SK-N-SH (cell line): ENCODE measurements around the gene OXT. TPM values are rescaled to one million over a fixed set of nuclear protein-coding genes. Genes with fewer than 3 reads are reported as not detected.

ENCODE experiments used
- CTCF ChIA-PET: fragments of 300-600, 350-600 bp; formaldehyde crosslinking; extraction: SDS; loops from one replicate; lab custom pipeline; 2021; lab: Yijun Ruan, JAX
- POLR2A ChIA-PET: fragments of 350-600 bp; sonication (Branson Sonifier 250); formaldehyde crosslinking; extraction: SDS; loops from one replicate; lab custom pipeline; 2020; ENCODE audit warnings: antibody characterized with exemption, inconsistent platforms; lab: Yijun Ruan, JAX
- DNase-seq: peaks from one replicate; pipeline ENCODE4 v3.0.0; 2012
- H2AFZ ChIP-seq: fragments of 200-600 bp; sonication (generic); 2 replicates; pipeline ENCODE4 v1.8.1; 2016; ENCODE audit warnings: antibody characterized with exemption, mild to moderate bottlenecking, low read depth
- H3F3A ChIP-seq: fragments of 200-600 bp; sonication (generic); replicated peaks from 2 replicates; pipeline ENCODE3; 2016; ENCODE audit warnings: antibody characterized with exemption, mild to moderate bottlenecking; ENCODE audit not compliant: insufficient read depth
- H3K27ac ChIP-seq, 2 experiments: fragments of 200-500 bp in 1 of 2; fragments of 200-600 bp in 1 of 2; sonication (Bioruptor generic) in 1 of 2; sonication (generic), shearing (Covaris generic) in 1 of 2; 2 replicates each; pipeline versions ENCODE4 v1.5.1 to v1.6.1; 2014 to 2016; ENCODE audit warnings: low read depth in 2 of 2, inconsistent platforms in 1 of 2, low read length in 1 of 2, mild to moderate bottlenecking in 1 of 2, mixed read lengths in 1 of 2
- H3K27me3 ChIP-seq: fragments of 200-600 bp; sonication (generic), shearing (Covaris generic); 2 replicates; pipeline ENCODE4 v1.6.1; 2016; ENCODE audit warnings: mixed run types; ENCODE audit not compliant: insufficient read depth
- H3K36me3 ChIP-seq, 2 experiments: fragments of 200-500 bp in 1 of 2; fragments of 200-600 bp in 1 of 2; sonication (Bioruptor generic) in 1 of 2; sonication (generic) in 1 of 2; replicated peaks in 1 of 2; 2 replicates each; pipeline versions ENCODE3 to v1.5.1; 2014 to 2016; ENCODE audit warnings: low read length in 1 of 2, mild to moderate bottlenecking in 1 of 2; ENCODE audit not compliant: insufficient read depth in 2 of 2, control insufficient read depth in 1 of 2
- H3K4me1 ChIP-seq, 2 experiments: fragments of 200-500 bp in 1 of 2; fragments of 200-600 bp in 1 of 2; sonication (Bioruptor generic) in 1 of 2; sonication (generic), shearing (Covaris generic) in 1 of 2; 2 replicates each; pipeline versions ENCODE4 v1.5.1 to v1.6.1; 2014 to 2016; ENCODE audit warnings: low read depth in 1 of 2, low read length in 1 of 2, mixed run types in 1 of 2; ENCODE audit not compliant: insufficient read depth in 2 of 2, control insufficient read depth in 1 of 2
- H3K4me2 ChIP-seq: fragments of 200-600 bp; sonication (generic), shearing (Covaris generic); 2 replicates; pipeline ENCODE4 v1.6.1; 2017; ENCODE audit warnings: mixed run types
- H3K4me3 ChIP-seq, 2 experiments: fragments of 200-500 bp in 1 of 2; fragments of 200-600 bp in 1 of 2; sonication (Bioruptor generic) in 1 of 2; sonication (generic), shearing (Covaris generic) in 1 of 2; 2 replicates each; pipeline versions ENCODE4 v1.5.1 to v1.8.1; 2014 to 2016; ENCODE audit warnings: low read depth in 2 of 2, inconsistent platforms in 1 of 2, low read length in 1 of 2, mild to moderate bottlenecking in 1 of 2, mixed read lengths in 1 of 2, moderate library complexity in 1 of 2
- H3K79me2 ChIP-seq: fragments of 200-600 bp; sonication (generic); 2 replicates; pipeline ENCODE4 v1.8.1; 2017; ENCODE audit warnings: mild to moderate bottlenecking; ENCODE audit not compliant: insufficient read depth
- H3K9ac ChIP-seq: fragments of 200-600 bp; sonication (generic); 2 replicates; pipeline ENCODE4 v1.6.1; 2017; ENCODE audit warnings: mixed run types
- H3K9me2 ChIP-seq: fragments of 200-600 bp; sonication (generic); 2 replicates; pipeline ENCODE4 v1.6.1; 2017; ENCODE audit warnings: mixed run types
- H3K9me3 ChIP-seq: fragments of 200-600 bp; sonication (generic); 2 replicates; pipeline ENCODE4 v1.6.1; 2017; ENCODE audit warnings: mixed run types, mild to moderate bottlenecking, moderate library complexity
- H4K20me1 ChIP-seq: fragments of 200-600 bp; sonication (generic); 2 replicates; pipeline ENCODE4 v1.6.1; 2017; ENCODE audit warnings: mild to moderate bottlenecking, mixed run types; ENCODE audit not compliant: insufficient read depth
- CTCF ChIP-seq: fragments of 200-600 bp; sonication (generic); IDR thresholded peaks from 2 replicates; pipeline ENCODE4 v1.6.1; 2017; ENCODE audit warnings: antibody characterized with exemption, mild to moderate bottlenecking, moderate library complexity
- EP300 ChIP-seq, 2 experiments: IDR thresholded peaks; 2 replicates each; pipeline versions ENCODE4 v1.4.0 to v1.6.1; 2012; ENCODE audit warnings: borderline replicate concordance in 1 of 2, low read depth in 1 of 2, low read length in 1 of 2
- EZH2phosphoT487 ChIP-seq: fragments of 200-600 bp; sonication (generic); IDR thresholded peaks from 2 replicates; pipeline ENCODE4 v1.6.1; 2017; ENCODE audit warnings: low read depth, mixed run types, mild to moderate bottlenecking, antibody characterized with exemption, moderate library complexity, borderline replicate concordance
- FOXJ3 ChIP-seq: sonication (generic); formaldehyde crosslinking; IDR thresholded peaks from 2 replicates; pipeline ENCODE4 v1.5.1; 2020; ENCODE audit warnings: mild to moderate bottlenecking, missing genetic modification reagents
- IRF3 ChIP-seq: fragments of 150-350 bp; IDR thresholded peaks from 2 replicates; pipeline ENCODE4 v1.6.1; 2016; ENCODE audit warnings: mild to moderate bottlenecking, low read depth, low read length
- MAX ChIP-seq: IDR thresholded peaks from 2 replicates; pipeline ENCODE4 v1.4.0; 2012; ENCODE audit warnings: low read depth
- MEF2A ChIP-seq: IDR thresholded peaks from 2 replicates; pipeline ENCODE4 v1.4.0; 2012; ENCODE audit warnings: low read depth, borderline replicate concordance
- NFIC ChIP-seq: IDR thresholded peaks from 2 replicates; pipeline ENCODE4 v1.4.0; 2012; ENCODE audit warnings: borderline replicate concordance
- RCOR1 ChIP-seq: fragments of 150-350 bp; IDR thresholded peaks from 2 replicates; pipeline ENCODE4 v1.6.1; 2017; ENCODE audit warnings: antibody characterized with exemption, low read length
- TCF12 ChIP-seq: IDR thresholded peaks from 2 replicates; pipeline ENCODE4 v1.4.0; 2012
- USF2 ChIP-seq: fragments of 150-350 bp; IDR thresholded peaks from 2 replicates; pipeline ENCODE4 v1.6.1; 2017; ENCODE audit warnings: antibody characterized with exemption, low read length, low read depth, borderline replicate concordance
- YY1 ChIP-seq: IDR thresholded peaks from 2 replicates; pipeline ENCODE4 v1.4.0; 2012; ENCODE audit warnings: low read depth, mild to moderate bottlenecking
- WGBS: methylation state at CpG from one replicate; pipeline ENCODE4 v1.1.6; 2017; ENCODE audit warnings: low lambda C conversion rate; 5-methylcytosine and 5-hydroxymethylcytosine counted together
- polyA plus RNA-seq, 3 experiments: library from polyadenylated mRNA; depleted of rRNA; stranded (reverse); fragments of >200 nt; gene quantifications; 2 replicates each; pipeline ENCODE4 v1.2.3, GENCODE V29; 2012

Gene OXT
- not detected in 2 replicates for polyA plus RNA-seq (2012; rRNA removed)
- not detected in 2 replicates for polyA plus RNA-seq (2012; cell fraction: cytosol; rRNA removed)
- polyA plus RNA-seq (2012; cell fraction: nucleus; rRNA removed) = not detected in 2 replicates

DNA sequence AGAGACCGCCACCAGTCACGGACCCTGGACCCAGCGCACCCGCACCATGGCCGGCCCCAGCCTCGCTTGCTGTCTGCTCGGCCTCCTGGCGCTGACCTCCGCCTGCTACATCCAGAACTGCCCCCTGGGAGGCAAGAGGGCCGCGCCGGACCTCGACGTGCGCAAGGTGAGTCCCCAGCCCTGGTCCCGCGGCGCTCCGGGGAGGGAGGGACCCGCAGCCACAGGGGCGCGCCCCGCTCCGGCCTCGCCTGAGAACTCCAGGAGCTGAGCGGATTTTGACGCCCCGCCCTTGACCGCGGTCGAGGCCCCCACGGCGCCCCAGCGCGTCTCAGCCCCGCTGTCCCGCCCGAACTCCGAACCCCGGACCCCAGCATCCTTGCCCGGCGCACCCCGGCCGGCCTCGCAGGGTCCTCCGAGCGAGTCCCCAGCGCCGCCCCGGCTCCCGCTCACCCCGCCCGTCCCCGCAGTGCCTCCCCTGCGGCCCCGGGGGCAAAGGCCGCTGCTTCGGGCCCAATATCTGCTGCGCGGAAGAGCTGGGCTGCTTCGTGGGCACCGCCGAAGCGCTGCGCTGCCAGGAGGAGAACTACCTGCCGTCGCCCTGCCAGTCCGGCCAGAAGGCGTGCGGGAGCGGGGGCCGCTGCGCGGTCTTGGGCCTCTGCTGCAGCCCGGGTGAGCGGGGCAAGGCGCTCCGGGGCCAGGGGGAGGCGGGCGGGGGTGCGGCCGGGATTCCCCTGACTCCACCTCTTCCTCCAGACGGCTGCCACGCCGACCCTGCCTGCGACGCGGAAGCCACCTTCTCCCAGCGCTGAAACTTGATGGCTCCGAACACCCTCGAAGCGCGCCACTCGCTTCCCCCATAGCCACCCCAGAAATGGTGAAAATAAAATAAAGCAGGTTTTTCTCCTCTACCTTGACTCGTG, at the start of gene OXT:
TSS of gene OXT (plus strand) at position 11 of the 920 bp plus-strand sequence. CDS start at position 47, 36 bp downstream.
- Histone ChIP-seq H3K4me1 (no peaks in the 10 kb centered on the region), H3K9me2 (no peaks in the 10 kb centered on the region), H2AFZ (no peak within 1 kb of the TSS), H4K20me1 (no peaks in the 10 kb centered on the region), H3K27me3 (no peaks in the 10 kb centered on the region), H3K79me2 (no peaks in the 10 kb centered on the region), H3K36me3 (no peaks in the 10 kb centered on the region), H3K27ac (no peak within 1 kb of the TSS), H3K9ac (no peak within 1 kb of the TSS), H3F3A (no peaks in the 10 kb centered on the region)
- TF ChIP-seq USF2 (no peak), EZH2phosphoT487 (no peak), FOXJ3 (CRISPR knock-in tag) (no peak), TCF12 (no peak), MAX (no peak), MEF2A (no peak), YY1 (no peak), IRF3 (no peak), CTCF (no peak), NFIC (no peak), RCOR1 (no peak), EP300 (IDR thresholded peaks at IDR 0.05; ENCODE audit: borderline replicate concordance in 1 of 2, low read depth in 1 of 2, low read length in 1 of 2) (no peak)
- TF ChIP-seq, all 33 proteins: peak for 0
- DNase-seq = no peak
- 88% methylated on average over 20 of the region's 95 CpGs for WGBS
- ChIA-PET POLR2A (no interaction called here), CTCF (interaction anchor here (0.9 kb wide), 1 partner anchor 10 kb away, joined by 4 read pairs; no protein-coding TSS in a partner anchor)
- no peak within 1 kb of the TSS for H3K4me3 ChIP-seq
- no peak within 1 kb of the TSS for H3K4me2 ChIP-seq
- H3K9me3 ChIP-seq = no peaks in the 10 kb centered on the region
